Activated naive CD4-positive, alpha-beta T cell treated with anti-CD3 and anti-CD28 coated beads, Interleukin-2, amount 50 U/mL, for 72 hours (primary cell): ENCODE measurements around the gene LENG8. TPM values are rescaled to one million over a fixed set of nuclear protein-coding genes. Genes with fewer than 3 reads are reported as not detected.
A peak's percentile ranks its signal among the peaks of the same experiment; 100 is the strongest.

ENCODE experiments used
- ATAC-seq, 2 donors: fragments of 150-1000 bp; cut with Tn5 transposase; 2 replicates each; pipeline ENCODE4 v1.10.0; 2021; ENCODE audit warnings: mild to moderate bottlenecking in 2 of 2, moderate library complexity in 2 of 2
- DNase-seq, 2 donors: peaks; one replicate each; pipeline ENCODE4 v3.0.0; 2021 to 2022; ENCODE audit warnings: low spot score in 2 of 2
- H3K27ac Mint-ChIP-seq, 2 donors: one replicate each; pipeline ENCODE4 v1.8.0; 2022; ENCODE audit warnings: mild to moderate bottlenecking in 2 of 2, mixed read lengths in 2 of 2
- H3K36me3 Mint-ChIP-seq, 2 donors: one replicate each; pipeline ENCODE4 v1.8.0; 2022; ENCODE audit warnings: mixed read lengths in 2 of 2
- H3K9me3 Mint-ChIP-seq, 2 donors: one replicate each; pipeline ENCODE4 v1.8.0; 2022; ENCODE audit warnings: mixed read lengths in 2 of 2
- total RNA-seq, 2 donors: library from RNA; stranded (reverse); gene quantifications; one replicate each; pipeline ENCODE4 v1.2.3, GENCODE V29; 2022

The LENG8 gene
- total RNA-seq: 100 to 1,000 TPM; 191 to 205 TPM

DNA sequence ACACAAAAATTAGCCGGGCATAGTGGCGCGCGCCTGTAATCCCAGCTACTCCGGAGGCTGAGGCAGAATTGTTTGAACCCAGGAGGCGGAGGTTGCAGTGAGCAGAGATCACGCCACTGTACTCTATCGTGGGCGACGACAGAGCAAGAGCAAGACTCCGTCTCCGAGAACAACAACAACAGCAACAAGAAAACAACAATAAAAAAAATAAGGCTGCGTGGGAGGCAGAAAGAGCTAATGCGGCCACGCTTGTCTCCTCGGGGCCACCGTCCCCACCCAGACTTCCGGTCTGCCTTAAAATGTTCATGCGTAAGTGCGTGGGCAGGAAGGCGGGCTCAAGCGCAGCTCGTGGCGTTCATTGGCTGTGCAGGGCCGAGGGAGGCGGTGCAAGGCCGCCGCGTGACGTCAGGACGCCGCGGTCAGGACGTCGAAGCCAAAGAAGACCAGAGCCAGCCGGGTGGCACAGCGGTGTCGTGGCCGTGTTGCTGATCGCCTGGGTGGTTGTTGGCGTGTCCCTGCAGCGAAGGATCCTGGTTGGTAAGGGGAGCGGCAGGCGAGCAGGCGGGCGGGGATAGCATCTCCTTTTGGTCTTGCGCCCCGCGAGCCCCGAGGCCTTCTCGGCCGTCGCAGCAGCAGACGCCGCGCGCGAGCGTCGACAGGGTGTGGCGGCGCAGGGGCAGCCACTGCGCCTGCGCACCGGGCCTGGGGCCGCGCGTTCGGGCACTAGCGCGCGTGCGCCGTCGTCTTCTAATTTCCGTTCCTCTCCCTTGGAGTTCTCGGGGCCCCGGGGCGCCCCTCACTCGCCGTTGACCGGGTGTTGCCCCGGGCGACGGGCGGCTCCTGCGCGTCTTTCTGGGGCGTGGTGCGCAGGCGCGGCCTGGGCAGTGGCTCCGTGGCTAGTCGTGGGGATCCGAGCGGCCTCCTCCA lies at the start of gene LENG8:
TSS of gene LENG8 (plus strand) at position 426 of the 927 bp plus-strand sequence. CDS start 2,146 bp downstream, outside the sequence.
- peaks cover 30 to 49% of the 10 kb centered on the region in 2 donors for H3K36me3 Mint-ChIP-seq
- H3K9me3 Mint-ChIP-seq: no peaks in the 10 kb centered on the region
- H3K27ac Mint-ChIP-seq: peak within 1 kb of the TSS; percentile 98 to 100
- ATAC-seq (peak; percentile 94 to 95), DNase-seq (peak; percentile 94 to 99)

DNA sequence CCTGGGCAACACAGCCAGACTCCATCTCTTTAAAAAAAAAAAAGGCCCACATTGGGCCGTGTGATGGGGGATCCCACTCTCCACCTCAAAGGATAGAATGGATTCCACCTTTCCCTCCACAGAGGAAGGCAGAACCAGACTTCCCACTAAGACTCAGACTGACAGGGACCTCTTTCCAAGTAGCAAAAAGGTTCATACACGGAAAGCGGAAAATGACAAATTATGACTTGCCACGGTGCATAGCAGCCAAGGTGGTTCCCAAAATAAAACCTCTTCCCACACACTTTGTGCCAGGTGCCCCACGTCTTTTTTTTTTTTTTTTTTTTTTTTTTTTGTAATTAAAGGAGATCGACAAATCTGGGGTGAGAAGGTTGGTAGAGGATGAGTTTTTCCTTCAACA lies 48.1 kb upstream of the LENG8 start:
- no peak for ATAC-seq
- no peaks in the 10 kb centered on the region for H3K9me3 Mint-ChIP-seq
- H3K27ac Mint-ChIP-seq: no peak overlapping the region
- no peak for DNase-seq
- no peaks in the 10 kb centered on the region for H3K36me3 Mint-ChIP-seq

DNA sequence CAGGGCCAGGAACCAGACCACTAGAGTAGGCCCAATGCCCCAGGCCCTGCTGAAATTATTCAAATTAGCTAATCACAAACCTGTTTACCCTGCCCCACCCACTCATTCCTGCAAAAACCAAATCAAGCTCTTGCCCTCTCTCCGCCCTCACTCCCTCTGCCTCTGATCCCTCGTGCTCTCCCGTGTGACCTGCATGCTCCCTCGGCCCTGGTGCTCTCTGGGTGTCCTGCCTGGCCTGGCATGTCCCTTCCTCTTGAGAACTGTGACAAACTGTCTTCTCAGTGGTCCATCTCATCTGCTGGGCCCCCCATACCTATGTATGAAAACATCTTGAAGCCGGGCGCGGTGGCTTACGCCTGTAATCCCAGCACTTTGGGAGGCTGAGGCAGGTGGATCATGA lies 45.9 kb upstream of the LENG8 start:
- Mint-ChIP-seq H3K9me3 (peaks cover 0 to under 1% of the 10 kb centered on the region in 2 donors), H3K27ac (no peak overlapping the region), H3K36me3 (no peaks in the 10 kb centered on the region)
- ATAC-seq: no peak
- DNase-seq: no peak

GRCh38 chr19:54405628-54406027 lies 43.4 kb upstream of the LENG8 start:
- peaks cover 0 to 4% of the 10 kb centered on the region in 2 donors for H3K9me3 Mint-ChIP-seq
- no peak for ATAC-seq
- H3K36me3 Mint-ChIP-seq: no peaks in the 10 kb centered on the region
- no peak for DNase-seq
- no peak overlapping the region for H3K27ac Mint-ChIP-seq

GRCh38 chr19:54407780-54408179 lies 41.2 kb upstream of the LENG8 start:
- Mint-ChIP-seq H3K9me3 (peaks cover 0 to 4% of the 10 kb centered on the region in 2 donors), H3K36me3 (no peaks in the 10 kb centered on the region), H3K27ac (no peak overlapping the region)
- ATAC-seq: no peak
- DNase-seq: no peak

DNA sequence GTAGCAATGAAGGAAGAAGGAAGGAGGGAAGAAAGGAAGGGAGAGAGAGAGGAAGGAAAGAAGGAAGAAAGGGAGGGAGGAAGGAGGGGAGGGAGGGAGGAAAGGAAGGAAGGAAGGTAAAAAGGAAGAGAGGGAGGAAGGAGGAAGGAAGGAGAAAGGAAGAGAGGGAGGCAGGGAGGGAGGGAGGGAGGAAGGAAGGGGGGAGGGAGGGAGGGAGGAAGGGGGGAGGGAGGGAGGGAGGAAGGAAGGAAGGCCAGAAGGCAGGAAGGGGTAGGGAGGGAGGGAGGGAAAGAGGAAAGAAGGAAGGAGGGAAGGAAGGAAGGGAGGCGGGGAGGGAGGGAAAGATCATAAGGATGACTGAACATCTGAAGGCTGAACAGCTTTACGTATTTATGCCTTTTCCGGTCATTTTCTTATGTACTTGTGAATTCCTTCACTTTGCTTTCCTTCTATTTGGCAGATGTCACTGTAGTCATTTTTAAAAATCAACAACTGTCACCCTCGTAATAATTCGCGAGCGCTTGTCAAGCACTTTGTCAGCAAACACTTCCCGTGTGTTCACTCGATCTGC lies 40.5 kb upstream of the LENG8 start:
- H3K36me3 Mint-ChIP-seq: no peaks in the 10 kb centered on the region
- DNase-seq (no peak), ATAC-seq (no peak)
- peaks cover 0 to 4% of the 10 kb centered on the region in 2 donors for H3K9me3 Mint-ChIP-seq
- peak overlapping the region in 1 of 2 donors; percentile 76 for H3K27ac Mint-ChIP-seq

DNA sequence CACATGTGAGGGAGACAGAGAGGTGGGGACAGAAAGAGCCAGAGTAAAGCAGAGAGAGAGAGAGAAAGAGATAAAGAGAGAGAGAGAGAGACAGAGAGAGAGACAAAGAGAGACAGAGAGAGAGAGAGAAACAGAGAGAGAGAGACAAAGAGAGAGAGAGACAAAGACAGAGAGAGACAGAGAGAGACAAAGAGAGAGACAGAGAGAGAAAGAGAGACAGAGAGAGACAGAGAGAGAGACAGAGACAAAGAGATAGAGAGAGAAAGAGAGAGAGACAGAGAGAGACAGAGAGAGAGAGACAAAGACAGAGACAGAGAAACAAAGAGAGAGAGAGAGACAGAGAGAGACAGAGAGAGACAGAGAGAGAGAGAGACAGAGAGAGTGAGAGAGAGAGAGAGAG lies 38.0 kb upstream of the LENG8 start:
- Mint-ChIP-seq H3K27ac (no peak overlapping the region), H3K36me3 (peaks cover 0 to 6% of the 10 kb centered on the region in 2 donors), H3K9me3 (peaks cover 5 to 10% of the 10 kb centered on the region in 2 donors)
- ATAC-seq (no peak), DNase-seq (no peak)

DNA sequence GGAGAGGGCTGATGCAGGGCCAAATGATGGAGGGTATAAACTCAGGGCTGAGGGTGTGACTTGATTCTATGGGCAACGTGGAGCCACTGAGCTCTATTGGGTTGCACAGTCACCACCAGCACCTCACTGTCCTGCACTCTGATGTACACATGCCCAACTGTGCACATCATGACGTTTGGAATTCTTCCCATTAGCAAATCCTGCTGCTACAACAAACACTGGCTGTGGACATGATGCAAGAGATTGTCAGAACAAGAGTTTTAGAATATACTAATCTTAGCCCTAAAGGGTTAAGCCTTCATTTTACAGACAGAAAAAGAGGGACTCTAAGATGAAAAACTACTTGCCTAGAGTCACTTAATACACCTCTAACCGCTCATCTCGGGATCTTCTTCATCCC lies 36.1 kb upstream of the LENG8 start:
- ATAC-seq: no peak
- no peak for DNase-seq
- H3K36me3 Mint-ChIP-seq: peaks cover 0 to 16% of the 10 kb centered on the region in 2 donors
- H3K27ac Mint-ChIP-seq: no peak overlapping the region
- H3K9me3 Mint-ChIP-seq: peaks cover 5 to 10% of the 10 kb centered on the region in 2 donors

- DNase-seq: no peak
- peaks cover 5 to 6% of the 10 kb centered on the region in 2 donors for H3K9me3 Mint-ChIP-seq
- no peak for ATAC-seq
- peaks cover 0 to 17% of the 10 kb centered on the region in 2 donors for H3K36me3 Mint-ChIP-seq
- H3K27ac Mint-ChIP-seq: no peak overlapping the region
Observed at GRCh38 chr19:54414156-54414555, 34.8 kb upstream of the LENG8 start.

DNA sequence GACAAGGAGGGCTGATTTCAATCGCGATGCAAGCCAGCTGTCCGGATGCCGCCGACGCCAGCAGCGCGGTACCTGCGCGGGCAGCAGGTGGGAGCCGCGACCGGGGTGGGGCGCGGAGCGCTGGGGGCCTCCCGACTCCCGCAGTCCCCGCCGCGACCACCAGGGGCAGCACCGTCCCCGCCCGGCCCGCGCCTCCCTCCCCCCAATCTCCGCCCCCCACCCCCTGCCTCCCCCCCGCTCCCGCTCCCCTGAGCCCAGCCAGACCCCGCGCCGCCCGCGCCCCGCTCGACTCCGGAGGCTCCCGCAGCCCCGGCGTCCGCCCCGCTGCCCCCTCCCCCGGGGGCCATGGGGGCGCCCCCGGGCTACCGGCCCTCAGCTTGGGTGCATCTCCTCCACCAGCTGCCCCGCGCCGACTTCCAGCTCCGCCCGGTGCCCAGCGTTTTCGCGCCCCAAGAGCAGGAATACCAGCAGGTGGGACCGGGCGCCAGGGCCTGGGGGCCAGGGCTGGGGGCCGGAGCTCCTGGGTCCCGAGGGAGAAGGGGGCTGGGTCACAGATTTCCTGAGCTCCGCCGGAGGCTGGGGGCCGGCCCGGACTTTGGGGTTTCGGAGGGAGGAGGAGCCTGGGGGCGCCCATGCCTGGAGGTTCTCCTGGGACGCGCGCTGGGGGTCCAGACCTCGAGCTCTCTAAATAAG lies 33.6 kb upstream of the LENG8 start, which contains the start of gene TTYH1:
TSS of gene TTYH1 (plus strand) at position 257 of the 693 bp plus-strand sequence. CDS start at position 346, 89 bp downstream.
- Mint-ChIP-seq H3K27ac (no peak within 1 kb of the TSS), H3K9me3 (peaks cover 5 to 6% of the 10 kb centered on the region in 2 donors), H3K36me3 (peaks cover 0 to 17% of the 10 kb centered on the region in 2 donors)
- ATAC-seq (peak in 1 of 2 donors; percentile 52), DNase-seq (peak in 1 of 2 donors; percentile 62)

GRCh38 chr19:54415901-54416673 lies 32.9 kb upstream of the LENG8 start:
- DNase-seq: no peak
- Mint-ChIP-seq H3K27ac (no peak overlapping the region), H3K9me3 (peaks cover 5 to 6% of the 10 kb centered on the region in 2 donors), H3K36me3 (peaks cover 0 to 17% of the 10 kb centered on the region in 2 donors)
- no peak for ATAC-seq

DNA sequence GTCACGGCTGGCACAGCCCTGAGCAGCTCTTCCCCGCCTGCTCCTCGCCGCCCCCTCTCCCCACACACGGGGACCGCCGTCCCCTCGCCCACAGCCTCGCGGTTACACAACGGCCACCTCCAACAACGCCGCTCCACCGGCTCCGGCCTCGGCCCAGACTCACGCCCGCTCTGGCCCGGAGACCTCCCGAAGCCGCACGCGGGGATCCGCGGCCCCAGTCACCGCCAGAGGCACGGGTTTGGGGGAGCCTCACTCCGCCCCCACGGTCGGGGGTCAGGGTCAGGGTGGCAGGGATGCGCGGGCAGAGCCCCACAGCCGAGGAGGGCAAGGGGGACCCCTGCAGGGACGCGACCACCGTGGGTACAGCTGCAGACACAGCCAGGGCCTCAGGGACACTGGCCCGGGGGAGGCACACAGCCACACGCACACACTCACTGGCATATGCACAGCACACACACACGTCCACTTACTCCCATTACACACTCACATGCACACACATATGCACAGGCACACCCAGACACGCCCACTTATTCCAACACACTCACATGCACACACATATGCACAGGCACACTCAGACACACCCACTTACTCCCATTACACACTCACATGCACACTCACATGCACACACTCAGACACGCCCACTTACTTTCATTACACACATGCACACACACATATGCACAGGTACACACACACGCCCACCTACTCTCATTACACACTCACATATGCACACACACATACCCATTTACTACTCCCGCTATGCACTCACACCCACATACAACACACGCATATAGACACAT lies 32.1 kb upstream of the LENG8 start:
- no peak overlapping the region for H3K27ac Mint-ChIP-seq
- peaks cover 0 to 17% of the 10 kb centered on the region in 2 donors for H3K36me3 Mint-ChIP-seq

GRCh38 chr19:54418030-54418929 lies 30.7 kb upstream of the LENG8 start:
- ATAC-seq: peak; percentile 59 to 78
- H3K9me3 Mint-ChIP-seq: peaks cover 5 to 6% of the 10 kb centered on the region in 2 donors
- peak overlapping the region; percentile 38 to 64 for H3K27ac Mint-ChIP-seq
- peak in 1 of 2 donors; percentile 32 for DNase-seq
- peaks cover 0 to 17% of the 10 kb centered on the region in 2 donors for H3K36me3 Mint-ChIP-seq

More for the DNA sequence above, 32.1 kb upstream of the LENG8 start:
- H3K9me3 Mint-ChIP-seq: peaks cover 5 to 6% of the 10 kb centered on the region in 2 donors
- ATAC-seq (no peak), DNase-seq (no peak)

DNA sequence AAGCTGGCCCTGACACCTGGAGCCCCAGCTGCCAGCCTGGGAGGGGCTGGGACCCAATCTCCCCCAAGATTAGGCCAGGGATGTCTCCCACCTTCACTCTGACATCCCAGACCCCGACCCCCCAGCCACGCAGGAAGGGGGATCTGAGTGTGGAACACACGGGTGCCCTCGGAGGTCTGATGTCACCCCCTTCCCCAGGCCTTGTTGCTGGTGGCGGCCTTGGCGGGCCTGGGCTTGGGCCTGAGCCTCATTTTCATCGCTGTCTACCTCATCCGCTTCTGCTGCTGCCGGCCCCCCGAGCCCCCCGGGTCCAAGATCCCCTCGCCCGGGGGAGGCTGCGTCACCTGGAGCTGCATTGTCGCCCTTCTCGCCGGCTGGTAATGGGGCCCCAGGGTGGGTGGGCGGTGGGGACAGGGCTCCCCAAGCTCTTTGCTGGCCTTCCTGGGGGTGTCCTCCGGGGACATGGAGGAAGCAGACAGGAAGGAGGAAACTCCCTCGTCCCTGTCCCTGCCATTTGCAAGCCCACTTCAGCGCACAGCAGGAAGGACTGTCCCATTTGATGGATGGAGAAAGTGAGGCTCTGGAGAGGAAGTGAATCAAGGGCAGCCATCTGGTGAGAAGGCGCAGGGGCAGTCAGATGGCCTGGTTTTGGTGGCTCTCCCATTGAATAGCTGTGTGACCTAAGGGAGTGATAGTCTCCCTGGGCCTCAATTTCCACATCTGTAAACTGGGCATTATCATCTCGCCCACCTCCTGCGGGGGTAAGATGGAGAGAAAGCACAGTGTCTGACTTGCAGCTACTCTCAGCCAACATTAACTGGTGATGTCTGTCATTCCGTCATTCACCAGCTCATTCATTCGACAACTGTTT lies 29.8 kb upstream of the LENG8 start:
- Mint-ChIP-seq H3K36me3 (peaks cover 0 to 14% of the 10 kb centered on the region in 2 donors), H3K27ac (no peak overlapping the region), H3K9me3 (peaks cover 2 to 3% of the 10 kb centered on the region in 2 donors)
- ATAC-seq (no peak), DNase-seq (no peak)
